ENCODE measurements around the gene ZNF587B.
"Not testable (repeated sequence)": the region's sequence is repeated elsewhere in the genome, so short reads cannot be mapped to it uniquely, and the experiment has no call there.

Gene ZNF587B

DNA sequence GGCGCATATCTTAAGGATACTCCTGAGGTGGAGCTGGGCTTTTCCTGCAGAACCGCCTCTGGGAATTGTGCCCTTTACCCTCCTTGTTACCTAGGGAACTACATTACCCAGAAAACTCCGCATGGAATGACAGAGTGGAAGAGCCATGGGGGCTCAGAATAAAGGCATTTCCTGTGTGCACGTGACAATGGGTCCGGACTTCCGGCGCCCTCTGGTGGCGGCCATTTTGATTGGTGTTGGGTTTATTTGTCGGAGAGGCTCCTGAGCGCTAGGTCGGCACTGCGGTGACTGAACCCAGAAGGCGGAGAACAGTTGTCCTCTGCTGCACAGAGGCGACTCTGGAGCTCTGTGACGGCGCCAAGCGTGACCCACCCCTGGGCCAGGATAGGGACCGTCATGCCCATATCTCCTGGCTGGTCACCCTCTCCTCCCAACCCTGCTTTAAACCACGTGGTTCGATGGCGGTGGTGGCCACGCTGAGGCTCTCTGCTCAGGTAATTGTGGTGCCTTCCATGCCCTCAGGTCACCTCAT, at the start of gene ZNF587B:
ZNF587B (plus strand) TSS at position 229 of the 532 bp plus-strand sequence; CDS start at position 459, 230 bp downstream.
- no peak for FAIRE-seq

DNA sequence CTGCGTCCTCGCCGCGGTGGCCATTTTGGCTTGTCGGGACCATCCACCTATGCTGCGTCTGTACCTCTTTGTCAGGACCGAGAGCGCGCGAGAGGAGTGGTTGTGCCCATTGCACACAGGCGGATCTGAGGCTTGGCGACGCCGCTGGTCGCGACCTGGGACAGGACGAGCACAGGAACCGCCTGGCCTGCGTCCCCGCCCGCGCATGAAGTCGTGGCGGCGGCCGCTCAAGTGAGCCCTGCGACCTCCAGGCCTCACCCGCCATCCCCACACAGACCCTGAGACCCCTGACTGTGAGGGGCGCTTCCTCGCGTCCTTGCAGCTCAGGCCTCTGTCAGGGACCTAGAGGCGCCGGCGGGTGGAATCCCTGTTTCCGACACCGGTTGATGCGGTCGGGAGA, 43.8 kb upstream of the ZNF587B start:
- FAIRE-seq: no peak

DNA sequence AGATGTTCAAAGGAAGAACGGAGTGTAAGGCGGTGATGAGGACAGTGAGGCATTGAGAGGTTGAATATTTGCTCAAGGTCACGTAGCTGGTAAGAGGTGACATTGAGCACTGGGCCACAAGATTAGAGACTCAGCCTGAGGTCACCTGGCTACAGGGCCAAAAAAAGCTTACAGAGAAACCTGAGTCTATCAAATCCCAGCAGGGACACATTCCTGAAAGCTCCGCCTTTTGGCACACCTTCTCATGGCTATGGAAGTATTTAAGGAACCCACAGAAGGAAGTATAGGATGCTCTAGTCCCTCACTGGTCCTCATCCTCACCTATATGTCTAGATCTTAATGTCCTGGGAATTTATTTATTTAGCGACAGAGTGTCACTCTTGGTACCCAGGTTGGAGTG, 43.2 kb upstream of the ZNF587B start:
- no peak for FAIRE-seq

DNA sequence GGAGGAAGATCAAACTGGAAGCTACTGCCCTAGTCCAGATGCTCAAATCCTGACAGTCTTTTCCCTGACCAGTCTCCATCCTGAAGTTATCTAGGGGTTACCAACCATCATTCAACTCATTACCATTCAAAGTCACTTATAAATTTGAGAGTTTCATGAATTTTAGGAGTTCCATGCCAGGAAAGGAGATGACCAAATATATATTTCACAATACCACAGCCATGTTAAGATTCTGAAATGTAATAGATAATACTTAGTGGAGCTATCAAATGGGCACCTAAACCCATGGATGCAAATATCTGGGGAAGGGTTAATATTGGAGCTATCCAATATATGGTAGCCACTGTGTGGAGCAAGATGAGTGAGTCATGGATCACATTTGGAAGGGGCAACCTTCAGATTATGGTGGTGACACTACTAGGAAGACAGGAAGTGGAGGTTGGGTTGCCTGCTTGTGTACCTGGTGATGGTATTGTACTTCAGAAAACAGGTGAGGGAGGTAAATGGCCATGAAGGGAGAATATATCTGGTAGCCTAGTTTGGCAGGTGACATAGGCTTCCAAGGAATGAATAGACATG, 41.9 kb upstream of the ZNF587B start:
- no peak for FAIRE-seq

DNA sequence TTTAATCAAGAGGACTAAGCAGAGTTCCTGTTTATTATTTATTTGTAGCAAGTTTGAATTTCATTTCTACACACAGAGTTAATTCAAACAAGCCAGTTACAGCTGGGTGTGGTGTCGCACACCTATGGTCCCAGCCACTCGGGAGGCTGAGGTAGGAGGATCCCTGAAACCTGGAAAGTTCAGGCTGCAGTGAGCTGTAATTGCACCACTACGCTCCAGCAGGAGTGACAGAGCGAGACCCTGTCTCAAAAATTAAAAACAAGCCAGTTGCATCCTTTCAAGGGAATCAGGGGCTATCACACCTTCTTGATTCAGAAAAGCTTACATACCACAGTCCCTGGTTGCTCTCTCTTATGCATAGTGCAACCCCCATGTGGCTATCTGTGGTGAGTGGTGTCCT, 40.8 kb upstream of the ZNF587B start:
- FAIRE-seq: no peak

DNA sequence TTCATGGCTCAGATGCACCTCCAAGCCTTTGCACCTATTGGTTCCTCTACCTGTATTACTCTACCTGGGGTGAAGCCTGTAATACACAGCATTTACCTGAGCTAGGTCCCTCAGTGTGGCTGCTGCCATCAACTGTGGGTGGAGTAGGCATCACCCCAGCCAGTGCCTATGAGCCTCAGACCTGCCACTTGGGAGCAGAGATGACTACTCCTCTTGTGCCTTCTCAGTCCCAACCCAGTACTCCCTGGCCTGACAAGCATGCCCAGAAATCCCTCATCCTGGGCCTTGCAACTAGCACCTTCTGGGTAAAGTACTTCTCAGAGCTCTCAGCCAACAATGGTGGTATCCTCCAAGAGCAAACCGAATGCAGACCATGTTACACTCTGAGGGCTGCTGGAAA, 33.5 kb upstream of the ZNF587B start:
- not testable (repeated sequence) for FAIRE-seq

DNA sequence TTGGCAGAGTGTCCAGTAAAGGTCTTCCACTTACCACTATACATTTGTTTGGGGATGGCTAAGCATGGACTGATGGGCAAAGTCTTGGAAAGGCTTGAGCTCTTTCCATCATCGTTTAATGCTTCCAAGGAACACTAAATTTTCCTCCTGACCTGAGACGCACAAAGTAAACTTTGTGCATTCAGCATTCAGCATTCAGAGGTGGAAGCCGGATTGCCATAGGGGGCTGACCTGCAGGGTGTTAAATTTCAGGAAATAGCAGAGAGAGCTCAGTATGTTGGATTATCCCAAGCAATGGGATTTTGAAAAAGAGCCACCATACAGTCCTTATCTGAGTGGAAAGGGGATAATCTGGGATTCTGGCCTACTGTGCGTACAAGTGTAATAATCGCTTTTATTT, 29.4 kb upstream of the ZNF587B start:
- FAIRE-seq: no peak

DNA sequence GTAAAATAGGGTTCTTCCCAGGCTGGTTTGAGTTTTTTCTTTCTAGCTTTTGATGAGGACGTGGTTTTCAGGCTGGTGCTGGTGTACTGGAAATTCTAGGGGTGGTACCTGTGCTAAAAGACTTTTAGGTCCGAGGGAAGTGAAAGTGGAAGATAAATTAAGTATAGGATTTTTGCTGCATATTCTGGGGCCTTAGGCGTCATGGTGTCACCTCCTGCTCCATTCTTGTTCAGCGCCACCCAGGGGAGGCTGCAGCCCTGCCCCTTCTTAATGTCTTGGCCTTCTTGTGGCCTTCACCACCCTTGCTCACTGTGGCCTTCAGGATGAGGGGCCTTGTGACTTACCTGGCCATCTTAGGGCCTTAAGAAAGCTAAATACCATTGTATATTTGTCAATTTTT, 27.8 kb upstream of the ZNF587B start:
- no peak for FAIRE-seq

DNA sequence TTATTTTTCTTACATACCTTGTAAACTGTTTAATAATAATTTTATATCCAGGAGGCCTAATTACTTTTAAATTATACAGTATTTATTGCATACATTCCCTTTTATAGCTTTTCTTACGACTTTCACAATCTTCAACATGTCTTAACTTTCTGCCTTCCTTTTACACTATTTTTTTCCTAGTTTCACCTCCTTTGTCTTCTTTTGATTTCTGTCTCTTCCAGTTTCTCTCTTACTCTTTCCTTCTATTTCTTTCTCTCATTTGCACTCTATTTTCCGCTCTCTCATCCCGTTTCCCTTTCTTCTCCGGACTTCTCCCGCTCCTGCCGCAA, 26.9 kb upstream of the ZNF587B start:
- no peak for FAIRE-seq

DNA sequence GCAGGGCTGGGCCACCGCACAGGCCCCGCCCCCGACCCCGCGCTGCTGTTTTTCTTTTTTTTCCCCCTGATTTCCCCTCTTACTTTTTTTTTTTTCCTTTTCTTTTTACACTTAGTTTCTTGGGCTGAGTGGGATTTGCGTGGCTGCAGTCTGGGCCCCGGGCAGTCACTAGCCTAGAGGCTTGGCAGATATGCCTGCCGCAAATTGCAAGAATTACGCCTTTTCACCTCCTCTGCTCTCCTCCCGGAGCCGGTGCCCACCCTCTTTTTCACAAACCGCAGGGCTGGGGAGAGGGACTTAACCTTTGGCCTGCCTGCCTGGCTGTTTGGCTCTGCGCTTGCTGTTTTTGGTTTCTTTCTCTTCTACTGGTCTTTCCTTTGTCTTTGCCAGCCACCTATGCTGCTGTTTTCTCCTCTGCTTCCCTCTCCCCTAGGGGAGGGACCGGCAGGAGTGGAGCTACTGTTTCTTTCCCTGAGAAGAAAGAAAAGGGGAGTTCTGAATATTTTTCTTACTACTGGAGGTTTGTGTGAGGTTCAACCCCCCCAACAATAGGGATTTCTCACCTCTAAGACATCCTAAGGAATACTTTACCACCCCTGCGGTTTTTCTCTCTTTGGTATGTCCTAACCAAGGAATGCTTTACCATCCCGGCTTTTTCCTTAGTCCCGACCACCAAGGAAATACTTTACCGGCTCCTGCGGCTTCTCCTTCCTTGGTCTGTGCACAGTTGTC, 26.3 kb upstream of the ZNF587B start:
- peak; percentile 18 for FAIRE-seq

DNA sequence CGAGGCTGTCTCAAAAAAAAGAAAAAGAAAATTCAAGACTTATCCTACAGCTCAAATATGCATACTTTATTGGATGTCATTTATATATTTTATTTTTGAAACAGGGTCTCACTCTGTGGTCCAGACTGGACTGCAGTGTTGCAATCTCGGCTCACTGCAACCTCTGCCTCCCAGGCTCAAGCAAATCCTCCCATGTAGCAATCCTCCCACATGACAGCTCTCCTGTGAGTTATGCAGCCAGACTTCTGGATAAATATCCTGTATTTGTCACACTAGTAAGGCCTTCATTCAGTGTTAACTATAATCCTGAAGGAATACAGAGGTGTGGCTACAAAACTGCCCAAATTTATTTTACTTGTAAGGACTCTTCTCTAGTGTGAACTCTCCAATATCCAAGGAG, 22.6 kb upstream of the ZNF587B start:
- FAIRE-seq: no peak

DNA sequence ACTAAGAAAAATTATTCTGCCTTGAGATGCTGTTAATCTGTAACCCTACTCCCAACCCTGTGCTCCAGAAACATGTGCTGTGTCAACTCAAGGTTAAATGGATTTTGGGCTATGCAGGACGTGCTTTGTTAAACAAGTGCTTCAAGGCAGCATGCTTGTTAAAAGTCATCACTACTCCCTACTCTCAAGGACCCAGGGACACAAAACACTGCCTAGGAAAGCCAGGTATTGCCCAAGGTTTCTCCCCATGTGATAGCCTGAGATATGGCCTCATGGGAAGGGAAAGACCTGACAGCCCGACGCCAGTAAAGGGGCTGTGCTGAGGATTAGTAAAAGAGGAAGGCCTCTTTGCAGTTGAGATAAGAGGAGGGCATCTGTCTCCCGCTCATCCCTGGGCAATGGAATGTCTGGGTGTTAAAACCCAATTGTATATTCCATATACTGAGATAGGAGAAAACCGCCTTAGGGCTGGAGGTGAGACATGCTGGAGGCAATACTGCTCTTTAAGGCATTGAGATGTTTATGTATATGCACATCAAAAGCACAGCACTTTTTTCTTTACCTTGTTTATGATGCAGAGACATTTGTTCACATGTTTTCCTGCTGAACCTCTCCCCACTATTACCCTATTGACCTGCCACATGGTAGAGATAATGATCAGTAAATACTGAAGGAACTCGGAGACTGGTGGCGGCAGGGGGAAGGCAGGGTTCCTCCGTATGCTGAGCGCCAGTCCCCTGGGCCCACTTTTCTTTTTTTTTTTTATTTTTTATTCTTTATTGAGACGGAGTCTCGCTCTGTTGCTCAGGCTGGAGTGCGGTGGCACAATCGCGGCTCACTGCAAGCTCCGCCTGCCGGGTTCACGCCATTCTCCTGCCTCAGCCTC, 19.4 kb upstream of the ZNF587B start:
- FAIRE-seq: not testable (repeated sequence)

DNA sequence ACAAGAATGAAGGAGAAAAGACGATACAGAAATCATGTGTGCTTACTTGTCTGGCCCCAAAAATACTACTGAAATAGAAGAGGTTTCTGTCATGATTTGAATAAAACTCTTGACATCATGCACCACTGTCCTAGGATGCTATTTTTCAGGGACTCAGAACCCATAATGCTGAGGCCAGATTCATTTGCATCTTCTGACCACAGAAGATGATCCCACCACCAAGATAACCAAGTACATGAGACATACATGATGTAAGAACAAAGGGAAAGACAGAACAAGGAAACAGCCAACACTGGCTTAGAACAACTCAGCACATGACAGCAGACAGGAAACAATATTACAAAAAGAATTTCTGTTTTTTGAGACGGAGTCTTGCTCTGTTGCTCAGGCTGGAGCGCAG, 17.9 kb upstream of the ZNF587B start:
- FAIRE-seq: no peak

DNA sequence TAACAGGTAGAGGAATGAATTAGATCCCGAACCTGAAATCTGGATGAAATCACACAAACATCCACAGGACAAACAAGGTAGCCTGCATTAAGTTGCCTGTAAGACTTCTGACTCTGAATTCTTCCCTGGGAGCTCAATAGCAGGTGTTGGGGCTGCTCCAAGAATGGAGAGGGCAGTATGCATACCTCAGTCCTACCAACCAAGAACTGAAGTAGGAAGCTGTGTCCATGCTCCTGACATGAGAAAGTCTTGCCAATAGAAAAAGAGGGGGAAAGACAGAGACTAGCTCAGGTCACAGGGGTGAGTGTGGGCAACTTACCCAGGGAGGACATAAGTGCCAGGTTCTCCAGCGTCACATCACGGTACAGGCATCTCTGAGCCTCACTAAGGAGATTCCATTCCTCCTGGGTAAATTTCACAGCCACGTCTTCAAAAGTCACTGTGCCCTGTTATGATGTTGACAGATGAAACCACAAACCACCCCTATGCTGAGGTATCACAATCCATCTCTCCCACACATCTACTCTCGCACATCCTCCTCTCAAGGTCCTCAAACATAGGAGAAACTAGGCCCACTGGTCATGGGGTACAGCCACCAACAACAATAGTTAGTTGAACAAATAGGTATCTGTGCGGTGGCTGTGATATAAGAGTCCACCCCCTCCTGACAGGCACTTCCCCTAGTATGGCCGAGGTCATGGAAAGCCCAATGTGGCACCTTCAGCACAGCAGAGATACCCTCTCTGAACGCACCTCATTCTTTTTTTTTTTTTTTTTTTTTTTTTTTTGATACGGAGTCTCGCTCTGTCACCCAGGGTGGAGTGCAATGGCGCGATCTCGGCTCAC, 16.9 kb upstream of the ZNF587B start:
- not testable (repeated sequence) for FAIRE-seq

DNA sequence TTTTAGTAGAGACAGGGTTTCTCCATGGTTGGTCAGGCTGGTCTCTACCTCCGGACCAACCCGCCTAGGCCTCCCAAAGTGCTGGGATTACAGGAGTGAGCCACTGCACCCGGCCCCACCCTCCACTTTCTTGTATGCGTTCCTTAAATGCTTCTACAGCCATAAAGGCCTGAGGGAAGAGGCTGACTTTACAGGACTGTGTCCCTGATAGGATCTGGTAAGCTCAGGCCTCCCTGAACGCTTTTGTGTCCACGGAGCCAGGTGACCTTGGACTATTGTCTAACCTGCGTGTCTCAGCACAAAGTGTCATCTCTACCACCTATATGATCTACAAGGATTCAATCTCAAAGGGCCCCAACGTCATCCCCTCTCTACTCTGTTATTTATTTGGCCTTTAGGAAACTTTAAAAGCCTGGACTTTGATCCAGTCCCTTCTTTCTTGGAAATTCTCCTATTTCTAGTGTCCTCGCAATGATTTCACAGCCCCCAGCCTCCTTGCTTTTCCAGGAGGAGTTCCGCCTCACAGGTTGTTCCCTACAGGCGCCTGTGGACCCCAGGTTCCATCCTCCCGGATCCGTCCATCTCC, 16.1 kb upstream of the ZNF587B start:
- FAIRE-seq: no peak

DNA sequence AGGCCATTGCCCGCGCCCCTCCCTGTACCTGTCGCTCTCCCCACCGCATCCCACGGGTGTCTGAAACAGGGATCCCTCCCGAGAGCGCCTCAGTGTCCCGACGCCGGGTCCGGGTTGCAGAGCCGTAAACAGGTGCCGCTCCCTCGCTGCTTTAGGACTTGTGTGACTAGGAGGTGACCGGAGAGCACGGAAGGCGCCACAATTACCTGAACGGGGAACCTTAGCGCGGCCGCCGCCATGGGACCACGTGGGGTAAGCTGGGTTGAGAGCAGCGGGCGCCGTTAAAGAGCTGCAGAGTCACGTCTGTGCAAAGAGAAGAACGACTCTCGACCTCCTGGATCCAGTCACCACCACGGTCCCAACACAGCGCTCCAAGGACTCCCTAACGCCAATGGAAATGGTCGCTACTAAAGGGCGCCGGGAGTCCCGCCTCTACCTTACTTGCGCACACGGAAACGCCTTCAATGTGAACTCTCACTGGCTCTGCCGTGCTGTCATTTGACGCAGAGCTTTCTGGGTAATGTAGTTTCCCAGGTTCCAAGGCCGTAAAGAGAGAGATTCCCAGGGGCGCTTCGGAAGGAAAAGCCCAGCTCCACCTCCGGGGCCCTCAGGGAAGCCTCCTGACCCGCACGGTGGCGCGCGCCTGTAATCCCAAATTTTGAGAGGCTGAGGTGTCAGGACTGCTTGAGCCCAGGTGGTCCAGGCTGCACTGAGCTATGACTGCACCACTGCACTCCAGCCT, 15.4 kb upstream of the ZNF587B start, which contains the start of gene ZNF552:
ZNF552 (minus strand) TSS at position 409 of the 742 bp plus-strand sequence; CDS start at position 239, 170 bp downstream.
- peak; percentile 12 for FAIRE-seq

DNA sequence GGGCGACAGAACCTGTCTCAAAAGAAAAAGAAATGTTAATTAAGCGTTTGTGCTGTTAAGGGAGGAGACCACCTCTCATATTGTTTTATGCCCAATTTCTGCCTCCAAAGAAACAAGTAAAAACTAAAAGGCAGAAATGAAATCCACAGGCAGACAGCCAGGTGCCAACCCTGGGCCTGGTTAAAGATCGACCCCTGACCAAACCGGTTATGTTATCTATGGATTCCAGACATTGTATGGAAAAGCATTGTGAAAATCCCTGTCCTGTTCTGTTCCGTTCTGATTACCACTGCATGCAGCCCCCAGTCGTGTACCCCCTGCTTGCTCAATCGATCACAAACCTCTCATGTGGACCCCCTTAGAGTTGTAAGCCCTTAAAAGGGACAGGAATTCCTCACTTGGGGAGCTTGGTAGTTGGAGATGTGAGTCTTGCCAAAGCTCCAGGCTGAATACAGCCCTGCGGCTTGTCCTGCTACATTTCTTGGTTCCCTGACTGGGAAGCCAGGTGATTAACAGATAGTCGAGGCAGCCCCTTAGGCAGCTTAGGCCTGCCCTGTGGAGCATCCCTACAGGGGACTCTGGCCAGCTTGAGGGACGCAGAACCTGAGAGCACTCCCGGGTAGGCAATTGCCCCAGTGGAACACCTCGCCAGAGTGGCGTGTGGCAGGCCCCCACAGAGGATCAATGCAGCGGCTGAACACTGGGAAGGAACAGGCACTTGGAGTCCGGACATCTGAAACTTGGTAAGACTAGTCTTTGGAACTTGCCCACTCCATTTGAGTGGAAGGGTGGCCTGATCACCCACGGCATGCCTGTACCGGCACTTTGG, 14.6 kb upstream of the ZNF587B start:
- FAIRE-seq: no peak

DNA sequence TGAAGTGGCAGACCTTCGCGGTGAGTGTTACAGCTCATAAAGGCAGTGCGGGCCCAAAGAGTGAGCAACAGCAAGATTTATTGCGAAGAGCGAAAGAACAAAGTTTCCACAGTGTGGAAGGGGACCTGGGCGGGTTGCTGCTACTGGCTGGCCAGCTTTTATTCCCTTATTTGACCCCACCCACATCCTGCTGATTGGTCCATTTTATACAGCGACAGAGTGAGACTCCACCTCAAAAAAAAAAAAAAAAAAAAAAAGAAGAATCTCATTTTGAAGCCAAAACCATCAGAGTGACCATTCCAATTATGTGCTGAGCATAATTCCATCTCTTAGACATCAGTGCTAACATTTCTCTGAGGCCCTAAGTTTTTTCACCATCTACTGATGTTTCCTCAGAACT, 13.4 kb upstream of the ZNF587B start:
- no peak for FAIRE-seq

DNA sequence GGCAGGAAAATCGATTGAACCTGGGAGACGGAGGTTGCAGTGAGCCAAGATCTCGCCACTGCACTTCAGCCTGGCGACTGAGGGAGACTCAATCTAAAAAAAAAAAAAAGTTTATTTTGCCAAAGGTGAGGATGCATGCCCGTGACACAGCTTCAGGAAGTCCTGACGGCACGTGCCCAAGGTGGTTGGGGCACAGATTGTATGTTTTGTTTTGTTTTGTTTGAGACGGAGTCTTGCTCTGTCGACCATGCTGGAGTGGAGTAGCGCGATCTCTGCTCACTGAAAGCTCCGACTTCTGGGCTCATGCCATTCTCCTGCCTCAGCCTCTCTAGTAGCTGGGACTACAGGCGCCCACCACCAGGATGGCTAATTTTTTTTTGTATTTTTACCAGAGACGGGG, 12.1 kb upstream of the ZNF587B start:
- no peak for FAIRE-seq

DNA sequence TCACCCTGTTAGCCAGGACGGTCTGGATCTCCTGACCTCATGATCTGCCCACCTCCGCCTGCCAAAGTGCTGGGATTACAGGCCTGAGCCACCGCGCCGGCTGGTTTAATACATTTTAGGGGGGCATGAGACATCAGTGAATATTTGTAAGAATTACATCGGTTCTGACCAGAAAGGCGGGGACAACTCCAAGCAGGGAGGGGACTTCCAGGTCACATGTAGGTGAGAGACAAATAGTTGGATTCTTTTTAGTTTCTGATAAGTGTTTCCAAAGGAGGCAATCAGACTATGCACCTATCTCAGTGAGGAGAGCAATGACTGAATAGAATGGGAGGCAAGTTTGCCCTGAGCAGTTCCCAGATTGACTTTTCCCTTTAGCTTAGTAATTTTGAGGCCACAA, 11.7 kb upstream of the ZNF587B start:
- FAIRE-seq: no peak
